ENCODE data around the gene VAMP2.

Gene VAMP2

GRCh38 chr17:8144401-8145231 is 18.1 kb downstream of the VAMP2 start:
- no peak for DNase-seq

GRCh38 chr17:8143581-8144400 is 19.0 kb downstream of the VAMP2 start:
- DNase-seq, result no peak

- no peak for DNase-seq
Measured at GRCh38 chr17:8142887-8143580, 19.7 kb downstream of the VAMP2 start.

GRCh38 chr17:8142158-8142886 is 20.4 kb downstream of the VAMP2 start:
- DNase-seq, result no peak

- no peak for DNase-seq
Measured at GRCh38 chr17:8141741-8142140, 21.0 kb downstream of the VAMP2 start.

- DNase-seq, result no peak
Measured at GRCh38 chr17:8141045-8141444, 21.7 kb downstream of the VAMP2 start.

- no peak for DNase-seq
Measured at GRCh38 chr17:8140065-8141029, 22.4 kb downstream of the VAMP2 start.

- peak; percentile 98 for DNase-seq
Measured at GRCh38 chr17:8138672-8139371, 23.9 kb downstream of the VAMP2 start.

- no peak for DNase-seq
Measured at GRCh38 chr17:8138374-8138671, 24.4 kb downstream of the VAMP2 start.

GRCh38 chr17:8137645-8138373 is 24.9 kb downstream of the VAMP2 start:
- DNase-seq, result no peak

- no peak for DNase-seq
Measured at GRCh38 chr17:8133941-8134340, 28.8 kb downstream of the VAMP2 start.

- no peak for DNase-seq
Measured at GRCh38 chr17:8133399-8133798, 29.3 kb downstream of the VAMP2 start.

- DNase-seq, result no peak
Measured at GRCh38 chr17:8131844-8132441, 30.8 kb downstream of the VAMP2 start.

GRCh38 chr17:8128125-8128784 is 34.5 kb downstream of the VAMP2 start:
- no peak for DNase-seq

GRCh38 chr17:8126491-8127066 is 36.2 kb downstream of the VAMP2 start:
- DNase-seq, result peak; percentile 78

- DNase-seq, result peak; percentile 76
Measured at GRCh38 chr17:8125947-8126490, 36.7 kb downstream of the VAMP2 start.

- DNase-seq, result no peak
Measured at GRCh38 chr17:8125154-8125946, 37.4 kb downstream of the VAMP2 start.

Data from right kidney (tissue), 1 donor.